GM19099 (cell line): ENCODE results near the gene SFPQ.

ENCODE experiments used
- POLR2A ChIP-seq: IDR thresholded peaks from 3 replicates; pipeline ENCODE4 v1.6.1; 2011; ENCODE audit warnings: low read depth; ENCODE audit not compliant: insufficient read length; ENCODE audit errors: extremely low read depth

Gene SFPQ

GRCh38 chr1:35192853-35193664 lies at the start of gene SFPQ:
Gene SFPQ, minus strand, starts transcription at chr1:35193145. Its CDS starts 96 bp downstream, at chr1:35193049.
- peak; percentile 99 for TF ChIP-seq POLR2A

- TF ChIP-seq POLR2A = no peak
Observed at GRCh38 chr1:35231287-35231686, 38.3 kb upstream of the SFPQ start.

- TF ChIP-seq POLR2A = no peak
Observed at GRCh38 chr1:35229587-35230360, 36.8 kb upstream of the SFPQ start.

- no peak for TF ChIP-seq POLR2A
Observed at GRCh38 chr1:35226546-35226945, 33.6 kb upstream of the SFPQ start.

- no peak for TF ChIP-seq POLR2A
Observed at GRCh38 chr1:35223084-35223630, 30.2 kb upstream of the SFPQ start.

GRCh38 chr1:35222322-35223083 lies 29.6 kb upstream of the SFPQ start:
- no peak for TF ChIP-seq POLR2A

GRCh38 chr1:35220976-35221375 lies 28.0 kb upstream of the SFPQ start:
- no peak for TF ChIP-seq POLR2A

GRCh38 chr1:35215346-35215745 lies 22.4 kb upstream of the SFPQ start:
- TF ChIP-seq POLR2A = no peak

- no peak for TF ChIP-seq POLR2A
Observed at GRCh38 chr1:35211120-35211414, 18.1 kb upstream of the SFPQ start.

GRCh38 chr1:35210321-35211119 lies 17.6 kb upstream of the SFPQ start:
- TF ChIP-seq POLR2A = no peak

- no peak for TF ChIP-seq POLR2A
Observed at GRCh38 chr1:35203295-35203694, 10.3 kb upstream of the SFPQ start.

- TF ChIP-seq POLR2A = no peak
Observed at GRCh38 chr1:35202048-35202719, 9.2 kb upstream of the SFPQ start.

GRCh38 chr1:35201631-35202030 lies 8.7 kb upstream of the SFPQ start:
- no peak for TF ChIP-seq POLR2A
